HCT116 (cell line): Measurements from ENCODE around the gene TJP2. TPM values are rescaled to one million over a fixed set of nuclear protein-coding genes. Genes with fewer than 3 reads are reported as not detected.

Experiments
- ATAC-seq: fragments of 200-7000 bp; cut with Tn5 transposase; 2 replicates; pipeline ENCODE4 v1.9.1; 2020; ENCODE audit warnings: mild to moderate bottlenecking, moderate library complexity
- BruUV-seq: library from RNA; stranded (reverse); fragments of 400-500 nt; replicated peaks from 2 replicates; lab custom pipeline; 2021; lab: Mats Ljungman, UMichigan
- CTCF ChIA-PET: fragments of 300-600 bp; sonication (Branson Sonifier 250); formaldehyde crosslinking; loops from one replicate; lab custom pipeline; 2021; ENCODE audit warnings: antibody characterized with exemption; lab: Charles Lee
- POLR2A ChIA-PET: fragments of 300-600, 350-600 bp; sonication (Branson Sonifier 250); formaldehyde crosslinking; loops from one replicate; lab custom pipeline; 2021; ENCODE audit warnings: antibody characterized with exemption; lab: Charles Lee
- RAD21 ChIA-PET, 2 experiments: fragments of 300-600 bp; sonication (Branson Sonifier 250); formaldehyde crosslinking; loops; one replicate each; lab custom pipeline; 2023; ENCODE audit warnings: low total read pairs in 2 of 2; ENCODE audit not compliant: uncharacterized antibody in 2 of 2, unreplicated experiment in 2 of 2, low non-redundant PET in 1 of 2; lab: Charles Lee
- DNase-seq: peaks from one replicate; pipeline ENCODE4 v3.0.0-alpha.2; 2010; ENCODE audit warnings: low read depth, low spot score
- H2AFZ ChIP-seq: fragments of 200-600 bp; shearing (Covaris generic), sonication (generic); 2 replicates; pipeline ENCODE4 v1.6.1; 2017; ENCODE audit warnings: low read depth, mixed run types, mixed read lengths, antibody characterized with exemption, low read length; ENCODE audit not compliant: poor library complexity, severe bottlenecking
- H3K27ac ChIP-seq: 2 replicates; pipeline ENCODE4 v1.5.1; 2012; ENCODE audit warnings: low read depth, low read length
- H3K27me3 ChIP-seq: fragments of 200-600 bp; sonication (generic); 2 replicates; pipeline ENCODE4 v1.6.1; 2016; ENCODE audit warnings: mixed run types, low read length, mixed read lengths; ENCODE audit not compliant: insufficient read depth
- H3K36me3 ChIP-seq, 2 experiments: fragments of 200-500 bp in 1 of 2; fragments of 200-600 bp in 1 of 2; sonication (Bioruptor generic) in 1 of 2; sonication (generic) in 1 of 2; 2 replicates each; pipeline versions ENCODE4 v1.5.1 to v1.6.1; 2014 to 2016; ENCODE audit warnings: low read length in 2 of 2, inconsistent platforms in 1 of 2, mixed read lengths in 1 of 2, mixed run types in 1 of 2; ENCODE audit not compliant: insufficient read depth in 2 of 2, control insufficient read depth in 1 of 2
- H3K4me1 ChIP-seq, 2 experiments: fragments of 200-600 bp in 1 of 2; sonication (generic) in 1 of 2; 2 replicates each; pipeline versions ENCODE4 v1.5.1 to v1.6.1; 2012 to 2017; ENCODE audit warnings: low read length in 2 of 2, inconsistent platforms in 1 of 2, mild to moderate bottlenecking in 1 of 2, mixed read lengths in 1 of 2, mixed run types in 1 of 2, moderate library complexity in 1 of 2; ENCODE audit not compliant: insufficient read depth in 2 of 2, control insufficient read depth in 1 of 2
- H3K4me2 ChIP-seq: fragments of 200-600 bp; sonication (generic); 2 replicates; pipeline ENCODE4 v1.6.1; 2017; ENCODE audit warnings: mixed run types, low read length, mixed read lengths
- H3K4me3 ChIP-seq, 2 experiments: fragments of 200-600 bp in 1 of 2; sonication (generic) in 1 of 2; replicated peaks in 1 of 2; 2 replicates each; pipeline ENCODE4 v1.5.1; 2011 to 2016; ENCODE audit warnings: low read length in 2 of 2, control low read depth in 1 of 2, low read depth in 1 of 2, mild to moderate bottlenecking in 1 of 2, mixed read lengths in 1 of 2, mixed run types in 1 of 2
- H3K79me2 ChIP-seq: fragments of 200-600 bp; sonication (generic); 2 replicates; pipeline ENCODE4 v1.6.1; 2017; ENCODE audit warnings: mild to moderate bottlenecking, mixed run types, low read length, moderate library complexity, mixed read lengths; ENCODE audit not compliant: insufficient read depth
- H3K9ac ChIP-seq: fragments of 200-600 bp; sonication (generic); 2 replicates; pipeline ENCODE4 v1.6.1; 2016; ENCODE audit warnings: low read length, mixed read lengths
- H3K9me2 ChIP-seq: fragments of 200-600 bp; sonication (generic), shearing (Covaris generic); 2 replicates; pipeline ENCODE4 v1.6.1; 2017; ENCODE audit warnings: mixed run types, mild to moderate bottlenecking, moderate library complexity; ENCODE audit not compliant: insufficient read depth
- H3K9me3 ChIP-seq, 2 experiments: fragments of 200-500 bp in 1 of 2; fragments of 200-600 bp in 1 of 2; sonication (Bioruptor generic) in 1 of 2; sonication (generic) in 1 of 2; 2 replicates each; pipeline ENCODE4 v1.6.1; 2014 to 2017; ENCODE audit warnings: low read length in 2 of 2, mixed read lengths in 2 of 2, inconsistent platforms in 1 of 2, low read depth in 1 of 2, mild to moderate bottlenecking in 1 of 2, mixed run types in 1 of 2, moderate library complexity in 1 of 2; ENCODE audit not compliant: control insufficient read depth in 1 of 2, insufficient read depth in 1 of 2
- H4K20me1 ChIP-seq: fragments of 200-600 bp; sonication (generic), shearing (Covaris generic); 2 replicates; pipeline ENCODE4 v1.6.1; 2017; ENCODE audit warnings: mixed run types, mild to moderate bottlenecking, moderate library complexity; ENCODE audit not compliant: insufficient read depth
- CEBPB ChIP-seq: IDR thresholded peaks from 2 replicates; pipeline ENCODE4 v1.6.1; 2012; ENCODE audit warnings: low read depth
- RAD21 ChIP-seq: IDR thresholded peaks from 2 replicates; pipeline ENCODE4 v1.6.1; 2012; ENCODE audit warnings: low read depth, mild to moderate bottlenecking
- ZFX ChIP-seq: fragments of 450-650 bp; IDR thresholded peaks from 2 replicates; pipeline ENCODE4 v1.6.1; 2017
- intact Hi-C: fragments of 100-400 bp; cut with micrococcal nuclease; formaldehyde crosslinking; loops from 2 replicates; pipeline ENCODE4 v1.10.0; 2022
- total RNA-seq: library from RNA; stranded (reverse); gene quantifications from one replicate; pipeline ENCODE4 v1.2.1, GENCODE V29; 2021; ENCODE audit not compliant: unreplicated experiment
- TF ChIP-seq, protein P1 (sequence below): IDR thresholded peaks from 2 replicates; pipeline ENCODE4 v1.6.1; 2011; ENCODE audit warnings: mild to moderate bottlenecking, low read length, moderate library complexity; ENCODE audit not compliant: insufficient replicate concordance; ENCODE audit errors: extremely low read depth
- TF ChIP-seq, protein P2 (sequence below), 3 experiments: fragments of 200-600 bp in 1 of 3; sonication (generic) in 1 of 3; IDR thresholded peaks in 2 of 3; conservative IDR thresholded peaks in 1 of 3; 2 replicates each; pipeline ENCODE4 v1.5.1; 2012 to 2017; ENCODE audit warnings: low read depth in 2 of 3, low read length in 2 of 3, antibody characterized with exemption in 1 of 3, borderline replicate concordance in 1 of 3, control low read depth in 1 of 3, mild to moderate bottlenecking in 1 of 3, mixed read lengths in 1 of 3, mixed run types in 1 of 3, moderate library complexity in 1 of 3; ENCODE audit not compliant: insufficient read depth in 1 of 3

Gene TJP2
- total RNA-seq, 1 experiment from 2014 or later: 39.7 TPM

DNA sequence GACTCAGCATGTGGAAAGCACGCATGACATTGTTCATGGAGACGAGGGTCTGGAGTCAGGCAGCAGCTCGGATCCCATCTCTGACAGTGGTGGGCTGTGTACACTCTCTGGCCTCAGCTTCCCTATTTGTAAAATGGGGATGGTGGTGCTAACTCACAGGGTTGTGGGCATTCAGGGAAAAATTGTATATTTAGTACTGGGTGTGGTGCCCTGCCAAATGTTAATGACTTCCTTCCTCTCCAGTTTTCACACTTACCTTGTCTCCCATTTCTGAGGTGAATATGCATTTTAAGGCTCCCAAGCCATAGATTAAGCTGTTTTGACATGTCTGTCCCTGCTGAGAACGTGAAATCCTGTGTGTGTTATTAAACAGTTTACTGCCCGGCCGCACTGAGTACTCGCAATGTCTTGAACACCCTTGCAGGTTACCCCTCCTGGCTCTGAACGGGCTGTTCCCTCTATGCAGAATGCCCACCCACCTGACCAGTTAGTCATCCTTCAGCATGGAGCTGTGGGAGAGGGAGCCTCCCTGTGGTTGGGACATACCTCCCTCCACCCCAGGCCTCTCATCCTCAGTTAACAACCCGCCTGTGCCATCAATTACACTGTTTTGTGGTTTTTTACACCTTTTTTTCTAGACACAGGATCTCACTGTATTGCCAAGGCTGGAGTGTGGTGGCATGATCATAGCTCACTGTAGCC lies 25.8 kb downstream of the TJP2 start:
- Histone ChIP-seq H3K4me1 (peaks cover 6 to 11% of the 10 kb centered on the region in 2 experiments; a peak in 3 of 4 replicates), H2AFZ (no peak overlapping the region), H3K79me2 (peaks cover 18% of the 10 kb centered on the region), H3K9me3 (no peaks in the 10 kb centered on the region), H3K4me3 (no peak overlapping the region), H3K36me3 (no peaks in the 10 kb centered on the region), H3K27ac (no peak overlapping the region), H3K27me3 (no peaks in the 10 kb centered on the region), H3K4me2 (0 out of 2 replicates have a peak overlapping the region, but pooled peaks have one; percentile 15), H3K9me2 (no peaks in the 10 kb centered on the region), H4K20me1 (no peaks in the 10 kb centered on the region), H3K9ac (no peak overlapping the region)
- ChIA-PET POLR2A (no interaction called here), RAD21 (no interaction called here), CTCF (interaction anchor here (0.6 to 1.7 kb wide), 3 partner anchors 24 to 45 kb away, joined by 3 to 5 read pairs (median 4); no protein-coding TSS in a partner anchor)
- TF ChIP-seq, protein P1, sequence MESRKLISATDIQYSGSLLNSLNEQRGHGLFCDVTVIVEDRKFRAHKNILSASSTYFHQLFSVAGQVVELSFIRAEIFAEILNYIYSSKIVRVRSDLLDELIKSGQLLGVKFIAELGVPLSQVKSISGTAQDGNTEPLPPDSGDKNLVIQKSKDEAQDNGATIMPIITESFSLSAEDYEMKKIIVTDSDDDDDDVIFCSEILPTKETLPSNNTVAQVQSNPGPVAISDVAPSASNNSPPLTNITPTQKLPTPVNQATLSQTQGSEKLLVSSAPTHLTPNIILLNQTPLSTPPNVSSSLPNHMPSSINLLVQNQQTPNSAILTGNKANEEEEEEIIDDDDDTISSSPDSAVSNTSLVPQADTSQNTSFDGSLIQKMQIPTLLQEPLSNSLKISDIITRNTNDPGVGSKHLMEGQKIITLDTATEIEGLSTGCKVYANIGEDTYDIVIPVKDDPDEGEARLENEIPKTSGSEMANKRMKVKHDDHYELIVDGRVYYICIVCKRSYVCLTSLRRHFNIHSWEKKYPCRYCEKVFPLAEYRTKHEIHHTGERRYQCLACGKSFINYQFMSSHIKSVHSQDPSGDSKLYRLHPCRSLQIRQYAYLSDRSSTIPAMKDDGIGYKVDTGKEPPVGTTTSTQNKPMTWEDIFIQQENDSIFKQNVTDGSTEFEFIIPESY: no peak
- TF ChIP-seq ZFX (no peak), RAD21 (peak; percentile 37; the same call in 1 of the 2 replicates), CEBPB (no peak)
- TF ChIP-seq, protein P2, sequence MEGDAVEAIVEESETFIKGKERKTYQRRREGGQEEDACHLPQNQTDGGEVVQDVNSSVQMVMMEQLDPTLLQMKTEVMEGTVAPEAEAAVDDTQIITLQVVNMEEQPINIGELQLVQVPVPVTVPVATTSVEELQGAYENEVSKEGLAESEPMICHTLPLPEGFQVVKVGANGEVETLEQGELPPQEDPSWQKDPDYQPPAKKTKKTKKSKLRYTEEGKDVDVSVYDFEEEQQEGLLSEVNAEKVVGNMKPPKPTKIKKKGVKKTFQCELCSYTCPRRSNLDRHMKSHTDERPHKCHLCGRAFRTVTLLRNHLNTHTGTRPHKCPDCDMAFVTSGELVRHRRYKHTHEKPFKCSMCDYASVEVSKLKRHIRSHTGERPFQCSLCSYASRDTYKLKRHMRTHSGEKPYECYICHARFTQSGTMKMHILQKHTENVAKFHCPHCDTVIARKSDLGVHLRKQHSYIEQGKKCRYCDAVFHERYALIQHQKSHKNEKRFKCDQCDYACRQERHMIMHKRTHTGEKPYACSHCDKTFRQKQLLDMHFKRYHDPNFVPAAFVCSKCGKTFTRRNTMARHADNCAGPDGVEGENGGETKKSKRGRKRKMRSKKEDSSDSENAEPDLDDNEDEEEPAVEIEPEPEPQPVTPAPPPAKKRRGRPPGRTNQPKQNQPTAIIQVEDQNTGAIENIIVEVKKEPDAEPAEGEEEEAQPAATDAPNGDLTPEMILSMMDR (IDR thresholded peaks at IDR 0.05 in 2 of 3, conservative IDR thresholded peaks at IDR 0.05 in 1 of 3; ENCODE audit: borderline replicate concordance in 1 of 3, insufficient read depth in 1 of 3, low read depth in 2 of 3, low read length in 2 of 3): 0 out of 6 replicates have a peak, but pooled peaks of 1 of the 3 experiments have one; percentile 11
- ATAC-seq (peak; percentile 77), DNase-seq (no peak)
- BruUV-seq: no TSS peak
- intact Hi-C loops: no loop called here
